T-helper 2 cell treated with Interferon-gamma antibody and Interleukin-4, amounts not matched to agents 100 ng/mL and 5 ng/mL, for 36 hours (primary cell): Measurements from ENCODE around the gene ANO1. TPM values are rescaled to one million over a fixed set of nuclear protein-coding genes. Genes with fewer than 3 reads are reported as not detected.

Source experiments
- intact Hi-C: fragments of 100-400 bp; cut with micrococcal nuclease; formaldehyde crosslinking; loops from one replicate; pipeline ENCODE4 v1.15.1; 2023
- total RNA-seq: library from RNA; stranded (reverse); gene quantifications from 2 replicates; pipeline ENCODE4 v1.2.3, GENCODE V29; 2022

The ANO1 gene
- total RNA-seq, 1 donor from 2014 or later: not detected

DNA sequence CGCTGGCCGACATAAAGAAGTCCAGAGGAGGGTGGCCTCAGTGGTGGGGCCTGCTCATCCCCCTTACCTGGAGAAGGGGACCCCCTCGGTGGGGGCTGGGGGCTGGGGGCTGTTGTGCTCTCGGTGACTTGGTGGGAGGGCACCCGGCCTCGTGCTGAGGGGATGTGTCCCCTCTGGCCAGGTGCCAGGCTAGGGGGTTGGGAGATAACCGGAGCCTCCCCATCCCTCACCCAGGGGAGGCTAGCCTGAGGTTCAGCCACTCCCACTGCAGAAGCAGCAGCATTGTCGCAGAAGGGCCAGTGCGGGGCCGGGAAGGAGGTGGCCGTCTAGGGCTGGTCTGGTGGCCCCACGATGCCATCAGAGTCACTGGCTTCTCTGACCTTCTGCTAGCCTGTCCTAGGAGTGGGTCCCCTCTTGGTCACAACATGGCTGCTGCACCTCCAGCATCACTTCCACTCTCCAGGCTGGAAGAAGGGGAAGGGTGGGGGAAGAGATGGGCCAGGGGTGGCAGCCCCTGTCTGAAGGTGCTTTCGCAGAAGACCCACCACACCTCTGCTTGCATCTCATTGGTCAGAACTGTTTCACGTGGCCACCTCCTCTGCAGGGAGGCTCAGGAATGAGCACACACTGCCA, 80.8 kb downstream of the ANO1 start:
- intact Hi-C loops: no loop called here

- intact Hi-C loops: no loop called here
Measured at GRCh38 chr11:70159627-70160570, 81.8 kb downstream of the ANO1 start.

DNA sequence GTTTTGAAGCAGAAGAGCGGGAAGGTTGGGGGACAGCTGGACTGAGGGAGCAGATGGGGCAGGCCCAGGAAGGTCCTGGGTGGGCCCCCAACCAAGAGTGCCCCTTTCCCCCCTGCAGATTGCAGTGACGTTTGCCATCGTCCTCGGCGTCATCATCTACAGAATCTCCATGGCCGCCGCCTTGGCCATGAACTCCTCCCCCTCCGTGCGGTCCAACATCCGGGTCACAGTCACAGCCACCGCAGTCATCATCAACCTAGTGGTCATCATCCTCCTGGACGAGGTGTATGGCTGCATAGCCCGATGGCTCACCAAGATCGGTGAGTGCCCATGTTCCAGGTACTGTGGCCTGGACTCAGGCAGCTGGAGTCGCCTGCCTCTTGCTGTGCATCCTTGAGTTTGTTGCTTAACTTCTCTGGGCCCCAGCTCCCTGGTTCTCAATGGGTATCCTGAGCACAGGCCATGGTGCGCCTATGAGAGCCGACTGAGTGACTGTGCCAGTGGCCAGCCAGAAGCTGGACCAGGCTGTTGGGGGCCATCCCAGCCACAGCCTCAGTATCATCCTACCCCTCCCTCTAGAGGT, 83.0 kb downstream of the ANO1 start:
- intact Hi-C loops: no loop called here

GRCh38 chr11:70164705-70165104, 86.6 kb downstream of the ANO1 start:
- intact Hi-C loops: no loop called here

DNA sequence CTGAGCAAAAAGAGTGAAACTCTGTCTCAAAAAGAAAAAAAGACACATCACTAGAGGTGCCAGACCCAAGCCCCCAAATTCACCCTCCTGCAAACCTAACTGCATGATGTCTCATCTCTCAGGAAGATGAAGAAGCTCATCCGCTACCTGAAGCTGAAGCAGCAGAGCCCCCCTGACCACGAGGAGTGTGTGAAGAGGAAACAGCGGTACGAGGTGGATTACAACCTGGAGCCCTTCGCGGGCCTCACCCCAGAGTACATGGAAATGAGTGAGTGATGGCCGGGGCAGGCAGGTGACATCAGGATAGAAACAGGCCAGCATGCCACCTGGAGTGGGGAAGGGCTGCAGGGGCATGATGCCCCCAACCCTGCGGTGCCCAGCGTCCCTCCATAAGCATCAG, 89.0 kb downstream of the ANO1 start:
- intact Hi-C loops: no loop called here

- intact Hi-C loops: no loop called here
Measured at GRCh38 chr11:70167723-70168404, 89.7 kb downstream of the ANO1 start.

DNA sequence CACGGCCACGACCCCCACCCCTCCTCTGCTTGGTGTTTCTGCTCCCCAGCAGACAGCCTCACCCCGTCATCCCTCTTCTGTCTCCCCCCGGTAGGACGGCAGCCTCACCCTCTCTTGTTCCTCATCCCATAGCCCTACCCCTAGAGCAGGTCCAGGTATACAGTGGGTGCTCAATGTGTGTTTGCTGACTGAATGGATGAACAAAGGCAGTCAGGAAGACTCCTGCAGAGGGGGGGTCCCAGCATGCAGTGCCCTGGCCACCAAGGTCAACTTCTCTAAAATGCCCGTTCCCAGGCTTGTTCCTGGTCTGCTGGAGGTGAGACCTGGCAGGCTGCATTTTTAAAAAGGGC, 90.3 kb downstream of the ANO1 start:
- intact Hi-C loops: no loop called here

- intact Hi-C loops: no loop called here
Measured at GRCh38 chr11:70169127-70169526, 91.0 kb downstream of the ANO1 start.

GRCh38 chr11:70169632-70170031, 91.5 kb downstream of the ANO1 start:
- intact Hi-C loops: no loop called here

DNA sequence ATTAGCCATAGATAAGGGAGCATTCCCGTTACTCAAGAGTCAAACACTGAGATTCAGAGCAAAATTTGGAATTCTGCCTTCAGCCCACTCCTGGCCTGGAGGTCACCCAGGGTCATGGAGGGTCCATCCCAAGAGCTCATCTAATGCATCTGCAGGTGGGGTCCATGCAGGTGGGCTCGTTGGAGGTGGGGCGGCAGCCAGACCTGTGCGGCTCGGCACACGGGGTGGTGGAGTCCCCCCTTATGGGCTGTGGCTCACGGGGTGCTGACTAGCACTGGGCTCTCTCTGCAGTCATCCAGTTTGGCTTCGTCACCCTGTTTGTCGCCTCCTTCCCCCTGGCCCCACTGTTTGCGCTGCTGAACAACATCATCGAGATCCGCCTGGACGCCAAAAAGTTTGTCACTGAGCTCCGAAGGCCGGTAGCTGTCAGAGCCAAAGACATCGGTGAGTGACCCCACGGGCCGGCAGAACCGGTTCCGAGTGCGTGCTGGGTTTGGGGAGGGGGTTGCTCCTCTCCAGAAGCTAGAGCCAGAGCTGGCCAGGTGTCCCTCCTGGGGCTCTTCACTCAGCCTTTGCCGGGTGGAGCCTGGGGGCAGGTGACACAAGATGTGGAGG, 92.6 kb downstream of the ANO1 start:
- intact Hi-C loops: no loop called here

- intact Hi-C loops: no loop called here
Measured at GRCh38 chr11:70173018-70173417, 94.9 kb downstream of the ANO1 start.

DNA sequence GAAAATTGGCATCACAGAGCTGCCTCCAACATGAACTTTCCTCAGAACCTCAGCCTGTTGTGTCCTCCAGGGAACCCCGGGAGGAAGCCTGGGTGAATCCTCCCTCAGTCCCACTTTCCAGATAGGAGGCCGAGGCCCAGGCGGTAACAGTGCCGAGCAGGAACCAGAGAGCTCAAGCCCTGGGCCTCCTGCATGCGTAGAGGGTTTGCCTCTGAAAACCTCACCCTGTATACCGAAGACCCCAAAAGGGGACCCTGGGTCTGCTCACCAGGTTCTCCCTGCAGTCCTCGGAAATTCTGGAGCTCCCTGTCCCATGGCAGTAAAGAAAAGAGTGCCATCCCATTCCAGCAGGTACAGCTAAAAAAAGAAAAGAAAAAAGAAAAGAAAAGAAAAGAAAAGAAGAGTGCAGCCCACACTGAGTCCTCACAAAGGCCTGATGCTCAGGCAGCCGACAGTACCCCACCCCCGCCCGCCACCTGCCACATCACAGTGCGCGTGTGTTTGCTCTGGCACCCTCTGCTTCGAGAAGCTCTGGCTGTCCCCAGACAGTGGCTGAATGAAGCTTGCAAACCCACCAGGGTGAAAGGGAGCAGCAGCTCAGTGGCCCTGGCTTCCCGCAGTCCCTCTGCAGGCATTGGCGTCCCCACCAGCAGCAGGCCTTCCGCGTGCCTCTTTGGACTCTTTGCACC, 96.6 kb downstream of the ANO1 start:
- intact Hi-C loops: no loop called here

DNA sequence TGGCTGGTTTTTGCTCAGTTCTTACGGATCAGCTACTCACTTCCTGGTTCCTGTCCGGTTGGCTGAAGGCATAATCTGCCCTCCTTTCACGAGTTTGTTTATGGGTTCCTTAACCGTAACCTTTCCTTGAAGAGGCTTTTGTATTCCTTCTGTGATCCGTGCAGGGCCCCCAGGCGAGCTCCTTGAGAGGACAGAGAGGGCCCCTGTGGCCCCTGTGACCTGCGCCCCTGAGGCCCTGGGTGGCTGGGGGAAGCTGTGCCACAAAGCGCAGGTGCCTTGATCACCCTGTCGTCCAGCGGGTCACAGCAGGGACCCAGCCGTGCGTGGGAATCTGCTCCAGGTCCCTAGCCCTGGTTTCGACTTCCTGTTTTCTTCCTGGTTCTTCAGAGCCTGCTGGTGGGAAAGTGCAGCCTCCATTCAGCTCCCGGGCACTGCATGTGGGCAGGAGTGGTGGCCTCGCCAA, 97.2 kb downstream of the ANO1 start:
- intact Hi-C loops: no loop called here

- intact Hi-C loops: no loop called here
Measured at GRCh38 chr11:70176940-70177689, 99.0 kb downstream of the ANO1 start.

GRCh38 chr11:70180906-70181305, 102.8 kb downstream of the ANO1 start:
- intact Hi-C loops: no loop called here

GRCh38 chr11:70182266-70182665, 104.1 kb downstream of the ANO1 start:
- intact Hi-C loops: no loop called here

DNA sequence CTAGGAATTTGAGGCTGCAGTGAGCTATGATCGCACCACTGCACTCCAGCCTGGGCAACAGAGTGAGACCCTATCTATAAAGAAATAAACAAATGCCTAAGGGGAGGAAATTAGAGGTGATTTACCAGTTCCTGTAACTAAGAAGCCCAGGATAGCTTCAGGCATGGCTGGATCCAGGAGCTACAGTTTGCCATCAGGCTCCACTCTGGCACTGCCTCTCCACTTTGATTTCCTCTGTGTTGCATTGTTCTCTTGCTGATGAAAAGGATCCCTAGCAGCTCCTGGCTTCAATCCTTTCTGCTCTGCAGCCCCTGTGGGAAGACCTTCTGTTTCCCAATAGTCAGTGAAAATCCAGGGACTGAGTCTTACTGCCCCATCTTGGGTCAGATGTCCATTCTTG, 104.9 kb downstream of the ANO1 start:
- intact Hi-C loops: no loop called here

DNA sequence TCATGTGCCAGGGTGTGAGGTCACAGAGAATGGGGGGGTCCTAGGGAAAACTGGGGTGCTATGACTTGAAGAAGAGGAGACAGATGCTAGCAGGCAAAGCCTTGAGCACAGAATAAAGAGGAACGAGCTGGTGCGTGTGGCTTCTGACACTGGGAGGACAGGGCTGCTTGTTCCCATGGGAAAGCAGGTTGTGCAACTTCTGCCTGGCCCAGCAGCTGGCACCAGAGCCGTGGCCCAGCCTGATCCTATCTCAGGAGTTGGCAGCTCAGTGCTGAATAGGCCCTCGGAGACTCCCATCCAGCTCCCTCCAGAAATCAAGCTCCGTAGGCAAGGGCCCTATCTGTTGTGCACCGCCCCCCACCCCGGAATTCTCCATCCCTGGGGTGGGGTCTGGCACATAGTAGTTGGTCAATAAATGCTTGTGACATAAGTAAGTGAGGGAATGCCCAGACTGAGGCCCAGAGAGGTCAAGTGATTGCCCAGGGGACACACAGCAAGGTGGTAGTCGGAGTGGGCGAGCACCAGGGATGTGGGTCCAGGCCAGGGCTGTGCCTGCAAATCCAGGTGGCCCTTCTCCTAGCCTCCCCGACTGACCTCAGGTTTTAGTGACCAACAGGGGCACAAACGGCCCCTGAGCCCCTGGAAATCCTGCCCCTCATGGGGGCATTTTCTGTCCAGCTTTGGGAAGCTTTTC, 105.5 kb downstream of the ANO1 start:
- intact Hi-C loops: no loop called here

DNA sequence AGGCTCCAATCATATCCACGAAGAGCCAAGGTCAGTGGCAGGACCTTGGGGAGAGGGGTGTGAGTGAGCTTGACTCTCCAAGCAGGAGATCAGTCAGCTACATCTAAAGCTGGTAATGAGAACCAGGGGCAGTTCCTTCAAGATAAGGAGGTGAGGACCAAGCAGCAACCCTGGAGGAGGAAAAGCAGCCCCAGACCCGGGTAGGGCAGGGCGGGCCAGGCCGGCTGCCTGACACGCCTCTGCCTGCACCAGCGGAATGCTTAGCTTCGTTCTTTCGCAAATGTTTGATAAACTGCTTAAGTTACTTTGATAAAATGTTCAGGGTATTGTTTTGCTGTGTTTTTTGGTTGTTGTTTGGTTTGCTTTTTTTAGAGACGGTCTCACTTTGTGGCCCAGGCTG, 106.3 kb downstream of the ANO1 start:
- intact Hi-C loops: no loop called here
